HepG2 (cell line): ENCODE measurements around the gene SHQ1. TPM values are rescaled to one million over a fixed set of nuclear protein-coding genes. Genes with fewer than 3 reads are reported as not detected.

Experiments
- ATAD3A ChIP-seq: sonication (generic); formaldehyde crosslinking; IDR thresholded peaks from 2 replicates; pipeline ENCODE4 v1.4.0; 2020; ENCODE audit warnings: missing genetic modification reagents
- ATF4 ChIP-seq, 2 experiments: fragments of 450-650 bp in 1 of 2; sonication (generic) in 1 of 2; formaldehyde crosslinking; IDR thresholded peaks; 2 replicates each; pipeline versions ENCODE4 v1.5.0 to v1.8.0; 2020 to 2022; ENCODE audit warnings: mild to moderate bottlenecking in 1 of 2, missing genetic modification reagents in 1 of 2
- CENPBD1 ChIP-seq: sonication (generic); formaldehyde crosslinking; IDR thresholded peaks from 2 replicates; pipeline ENCODE4 v1.8.0; 2022; ENCODE audit warnings: missing genetic modification reagents, low read depth, mild to moderate bottlenecking, borderline replicate concordance
- FOXP4 ChIP-seq: sonication (generic); formaldehyde crosslinking; IDR thresholded peaks from 2 replicates; pipeline ENCODE4 v1.4.0; 2020; ENCODE audit warnings: missing genetic modification reagents
- KLF9 ChIP-seq: IDR thresholded peaks from 2 replicates; pipeline ENCODE4 v1.6.1; 2016; ENCODE audit warnings: low read depth
- MLX ChIP-seq: IDR thresholded peaks from 2 replicates; pipeline ENCODE4 v1.6.1; 2016
- MTA1 ChIP-seq: sonication (generic); formaldehyde crosslinking; IDR thresholded peaks from 2 replicates; pipeline ENCODE4 v1.4.0; 2020; ENCODE audit warnings: missing genetic modification reagents, mild to moderate bottlenecking, borderline replicate concordance
- NFKBIZ ChIP-seq: IDR thresholded peaks from 2 replicates; pipeline ENCODE4 v1.6.1; 2018; ENCODE audit warnings: missing genetic modification reagents, missing compliant biosample characterization
- PTBP1 ChIP-seq: fragments of 200-400 bp; formaldehyde crosslinking; IDR thresholded peaks from 2 replicates; pipeline ENCODE4 v1.6.1; 2018; ENCODE audit warnings: low read length, low read depth; ENCODE audit not compliant: poor library complexity, severe bottlenecking
- REPIN1 ChIP-seq: sonication (generic); formaldehyde crosslinking; IDR thresholded peaks from 2 replicates; pipeline ENCODE4 v1.8.0; 2022; ENCODE audit warnings: missing genetic modification reagents, low read depth, mild to moderate bottlenecking, borderline replicate concordance
- TARDBP ChIP-seq: sonication (generic); formaldehyde crosslinking; IDR thresholded peaks from 2 replicates; pipeline ENCODE4 v1.8.0; 2022; ENCODE audit warnings: mild to moderate bottlenecking, missing genetic modification reagents
- THAP7 ChIP-seq: sonication (generic); formaldehyde crosslinking; IDR thresholded peaks from 2 replicates; pipeline ENCODE4 v1.8.1; 2023; ENCODE audit warnings: mild to moderate bottlenecking, missing genetic modification reagents
- ZNF329 ChIP-seq: sonication (generic); formaldehyde crosslinking; IDR thresholded peaks from 2 replicates; pipeline ENCODE4 v1.9.0; 2021; ENCODE audit warnings: low read depth, mild to moderate bottlenecking, missing genetic modification reagents
- ZNF576 ChIP-seq: sonication (generic); formaldehyde crosslinking; IDR thresholded peaks from 2 replicates; pipeline ENCODE4 v1.4.0; 2020; ENCODE audit warnings: mild to moderate bottlenecking, missing genetic modification reagents
- ZNF710 ChIP-seq: sonication (generic); formaldehyde crosslinking; IDR thresholded peaks from 2 replicates; pipeline ENCODE4 v1.5.0; 2020; ENCODE audit warnings: mild to moderate bottlenecking, missing genetic modification reagents, borderline replicate concordance
- ZNF737 ChIP-seq: sonication (generic); formaldehyde crosslinking; IDR thresholded peaks from 2 replicates; pipeline ENCODE4 v1.5.0; 2020; ENCODE audit warnings: missing genetic modification reagents, mild to moderate bottlenecking, borderline replicate concordance
- ZNF775 ChIP-seq: sonication (generic); formaldehyde crosslinking; IDR thresholded peaks from 2 replicates; pipeline ENCODE4 v1.4.0; 2020; ENCODE audit warnings: missing genetic modification reagents, mild to moderate bottlenecking, moderate library complexity, borderline replicate concordance
- polyA plus RNA-seq, 8 experiments: library from polyadenylated mRNA; depleted of rRNA in 3 of 8; stranded (reverse) in 7 of 8; unstranded in 1 of 8; fragments of >200 nt; fragmentation: Illumina TruSeq in 4 of 8; extraction: Trizol in 4 of 8; gene quantifications; 2 replicates each; pipeline versions ENCODE4 v1.2.1 to v1.2.3, GENCODE V29; 2011 to 2016; ENCODE audit warnings: low read depth in 4 of 8, missing spikeins in 1 of 8, mixed read lengths in 1 of 8; ENCODE audit not compliant: insufficient read depth in 1 of 8
- total RNA-seq, 5 experiments: library from RNA; depleted of rRNA; stranded (reverse); fragments of >200 nt; fragmentation: Illumina TruSeq; extraction: Trizol; gene quantifications; 2 replicates each; pipeline ENCODE4 v1.2.3, GENCODE V29; 2016; ENCODE audit warnings: low read depth in 1 of 5

SHQ1 gene
- total and polyA plus RNA-seq, 2 of the 13 experiments (the other 11 are each of a cell fraction or from before 2014, with no cell fraction given) = 5.5 to 20.3 TPM

- TF ChIP-seq CENPBD1 (CRISPR knock-in tag) (no peak), REPIN1 (peak; percentile 92), ATAD3A (CRISPR knock-in tag) (no peak), ZNF576 (CRISPR knock-in tag) (no peak), NFKBIZ (CRISPR knock-in tag) (peak; percentile 61; the same call in 1 of the 2 replicates), ZNF775 (CRISPR knock-in tag) (no peak), MTA1 (CRISPR knock-in tag) (0 out of 2 replicates have a peak, but pooled peaks have one; percentile 84), KLF9 (CRISPR knock-in tag) (peak; percentile 100), FOXP4 (0 out of 2 replicates have a peak, but pooled peaks have one; percentile 19), ZNF329 (CRISPR knock-in tag) (no peak), TARDBP (peak; percentile 71; the same call in 1 of the 2 replicates), MLX (CRISPR knock-in tag) (no peak), ZNF737 (no peak; the same call in 1 of the 2 replicates), ATF4 (CRISPR knock-in tag; IDR thresholded peaks at IDR 0.05) (no peak), PTBP1 (no peak), THAP7 (peak; percentile 90), ZNF710 (CRISPR knock-in tag) (0 out of 2 replicates have a peak, but pooled peaks have one; percentile 9)
These were observed at the start of gene SHQ1 (continued) for GRCh38 chr3:72847751-72848702.
